Testis (tissue), 3 donors: Measurements from ENCODE around the gene GNAS. TPM values are rescaled to one million over a fixed set of nuclear protein-coding genes. Genes with fewer than 3 reads are reported as not detected.

ENCODE experiments used
- DNase-seq: peaks from one replicate; pipeline ENCODE4 v3.0.0-alpha.2; 2019
- H3K27ac ChIP-seq, 2 donors: fragments of 200-600 bp; sonication (generic); one replicate each; pipeline ENCODE4 v1.5.1; 2019
- H3K27me3 ChIP-seq: fragments of 200-600 bp; sonication (generic); one replicate; pipeline ENCODE4 v1.5.1; 2019
- H3K36me3 ChIP-seq: fragments of 200-600 bp; sonication (generic); one replicate; pipeline ENCODE4 v1.5.1; 2017; ENCODE audit warnings: low read depth; ENCODE audit errors: missing control alignments
- H3K4me1 ChIP-seq: fragments of 200-600 bp; sonication (generic); one replicate; pipeline ENCODE4 v1.5.1; 2019
- H3K4me3 ChIP-seq, 2 donors: fragments of 200-600 bp; sonication (generic); one replicate each; pipeline ENCODE4 v1.5.1; 2017 to 2019
- H3K9me3 ChIP-seq: fragments of 200-600 bp; sonication (generic); one replicate; pipeline ENCODE4 v1.5.1; 2017
- POLR2A ChIP-seq: fragments of 450-650 bp; IDR thresholded peaks from one replicate; pipeline ENCODE4 v1.6.1; 2017; ENCODE audit warnings: antibody characterized with exemption, mild to moderate bottlenecking, moderate library complexity
- WGBS, 2 donors: methylation state at CpG; one replicate each; pipeline ENCODE4 v1.1.5; 2018; 5-methylcytosine and 5-hydroxymethylcytosine counted together
- intact Hi-C: fragments of 100-400 bp; cut with DNase I; formaldehyde crosslinking; loops from one replicate; pipeline ENCODE4 v1.15.1; 2023; ENCODE audit warnings: low total_unique reads
- polyA plus RNA-seq: library from polyadenylated mRNA; stranded (reverse); fragments of 350-450 nt; fragmentation: Illumina TruSeq; extraction: RNeasy Lipid Tissue Mini Kit (QIAGEN cat#74804); gene quantifications from one replicate; pipeline ENCODE4 v1.2.3, GENCODE V29; 2014; ENCODE audit warnings: low read depth, low replicate concordance; ENCODE audit not compliant: insufficient read depth
- total RNA-seq, 2 donors: library from RNA; depleted of rRNA; stranded (reverse); fragments of >200 nt; gene quantifications; one replicate each; pipeline ENCODE4 v1.2.3, GENCODE V29; 2016
- TF ChIP-seq, protein P1 (sequence below), 3 experiments: fragments of 450-650 bp in 2 of 3; fragments of 200-600 bp in 1 of 3; sonication (generic) in 1 of 3; IDR thresholded peaks; one replicate each; pipeline ENCODE4 v1.5.1; 2016 to 2019; ENCODE audit warnings: antibody characterized with exemption in 3 of 3, mild to moderate bottlenecking in 2 of 3, moderate library complexity in 1 of 3

GNAS gene
- total and polyA plus RNA-seq, 3 donors from 2014 or later = 716 to 885 (median 880) TPM

DNA sequence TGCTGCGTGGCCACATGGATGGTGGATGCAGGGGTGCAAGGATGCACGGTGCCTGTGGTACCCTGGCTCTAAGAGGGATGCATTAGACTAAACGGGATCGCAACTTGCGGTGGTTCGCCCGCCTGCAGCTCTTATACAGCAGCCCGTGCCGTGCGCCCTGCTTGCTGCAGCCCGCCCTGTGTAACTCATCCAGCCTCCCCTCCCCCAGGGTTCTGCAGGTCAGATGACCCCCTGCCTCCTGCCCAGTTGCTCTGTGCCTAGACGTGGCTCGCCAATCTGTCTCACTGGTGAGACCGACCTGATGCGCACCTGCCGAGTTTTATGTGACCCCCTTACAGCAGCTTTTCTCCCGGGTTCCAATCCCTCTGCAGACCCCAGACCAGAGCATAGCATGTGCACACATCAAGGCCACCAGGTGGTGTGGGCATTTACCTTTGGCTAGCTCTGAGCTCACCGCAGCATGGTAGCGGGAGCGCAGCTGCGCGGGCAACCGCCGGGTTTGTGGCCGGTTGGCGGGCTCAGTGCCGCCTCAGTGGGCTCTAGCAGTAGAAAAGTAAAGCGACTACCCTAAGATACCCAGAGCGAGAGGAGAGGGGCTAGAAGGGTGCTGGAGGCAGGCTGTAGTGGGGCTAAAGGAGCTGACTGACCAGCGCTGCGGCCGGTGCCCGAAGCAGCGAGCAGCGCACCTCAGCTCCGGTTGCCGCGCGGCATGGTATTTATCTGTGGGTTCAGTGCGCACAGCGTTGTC is 1.1 kb upstream of the GNAS start:
- no peaks in the 10 kb centered on the region for H3K27me3 ChIP-seq
- WGBS, 2 donors = 41 to 51% methylated on average over 27 to 41 of the region's 41 CpGs
- no peaks in the 10 kb centered on the region for H3K9me3 ChIP-seq
- peaks cover 4% of the 10 kb centered on the region for H3K4me1 ChIP-seq
- no peak overlapping the region for H3K27ac ChIP-seq
- no peak for DNase-seq
- H3K36me3 ChIP-seq = no peaks in the 10 kb centered on the region
- intact Hi-C loops = no loop called here
- H3K4me3 ChIP-seq = peak overlapping the region; percentile 44 to 62
- TF ChIP-seq, protein P1, sequence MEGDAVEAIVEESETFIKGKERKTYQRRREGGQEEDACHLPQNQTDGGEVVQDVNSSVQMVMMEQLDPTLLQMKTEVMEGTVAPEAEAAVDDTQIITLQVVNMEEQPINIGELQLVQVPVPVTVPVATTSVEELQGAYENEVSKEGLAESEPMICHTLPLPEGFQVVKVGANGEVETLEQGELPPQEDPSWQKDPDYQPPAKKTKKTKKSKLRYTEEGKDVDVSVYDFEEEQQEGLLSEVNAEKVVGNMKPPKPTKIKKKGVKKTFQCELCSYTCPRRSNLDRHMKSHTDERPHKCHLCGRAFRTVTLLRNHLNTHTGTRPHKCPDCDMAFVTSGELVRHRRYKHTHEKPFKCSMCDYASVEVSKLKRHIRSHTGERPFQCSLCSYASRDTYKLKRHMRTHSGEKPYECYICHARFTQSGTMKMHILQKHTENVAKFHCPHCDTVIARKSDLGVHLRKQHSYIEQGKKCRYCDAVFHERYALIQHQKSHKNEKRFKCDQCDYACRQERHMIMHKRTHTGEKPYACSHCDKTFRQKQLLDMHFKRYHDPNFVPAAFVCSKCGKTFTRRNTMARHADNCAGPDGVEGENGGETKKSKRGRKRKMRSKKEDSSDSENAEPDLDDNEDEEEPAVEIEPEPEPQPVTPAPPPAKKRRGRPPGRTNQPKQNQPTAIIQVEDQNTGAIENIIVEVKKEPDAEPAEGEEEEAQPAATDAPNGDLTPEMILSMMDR (IDR thresholded peaks at IDR 0.05) = no peak
- TF ChIP-seq POLR2A = no peak

DNA sequence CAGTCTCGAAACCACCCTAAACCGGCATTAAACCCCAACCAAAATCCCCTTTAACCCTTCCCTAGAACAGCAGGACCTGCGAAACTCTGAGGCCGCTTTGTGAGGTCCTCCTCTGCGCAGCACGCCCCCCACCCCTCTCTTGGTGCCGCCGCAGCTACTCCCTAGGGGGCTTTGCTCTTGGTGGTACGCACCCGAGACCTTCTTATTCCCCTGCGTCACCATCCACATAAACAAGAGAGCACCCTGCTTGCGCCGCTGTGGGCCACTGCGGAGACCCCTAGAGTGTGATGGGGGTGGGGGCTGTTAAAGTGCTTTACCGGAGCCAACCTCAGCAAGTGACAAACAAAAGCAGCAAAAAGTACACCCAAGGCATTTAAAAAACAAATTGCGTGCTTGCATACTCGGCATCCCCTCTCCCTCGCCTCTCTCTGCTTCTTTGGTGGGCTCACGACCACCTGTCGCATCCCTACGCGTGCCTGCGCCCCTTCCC is 502 bp upstream of the GNAS start:
- WGBS, 2 donors = 20 to 47% methylated on average over 23 of the region's 23 CpGs
- intact Hi-C loops = no loop called here
- Histone ChIP-seq H3K4me3 (peak overlapping the region in 1 of 2 donors; percentile 62), H3K27ac (no peak overlapping the region), H3K4me1 (peaks cover 4% of the 10 kb centered on the region), H3K27me3 (no peaks in the 10 kb centered on the region), H3K9me3 (no peaks in the 10 kb centered on the region), H3K36me3 (no peaks in the 10 kb centered on the region)
- DNase-seq = no peak
- no peak for TF ChIP-seq POLR2A
- TF ChIP-seq, protein P1 (IDR thresholded peaks at IDR 0.05) = no peak

DNA sequence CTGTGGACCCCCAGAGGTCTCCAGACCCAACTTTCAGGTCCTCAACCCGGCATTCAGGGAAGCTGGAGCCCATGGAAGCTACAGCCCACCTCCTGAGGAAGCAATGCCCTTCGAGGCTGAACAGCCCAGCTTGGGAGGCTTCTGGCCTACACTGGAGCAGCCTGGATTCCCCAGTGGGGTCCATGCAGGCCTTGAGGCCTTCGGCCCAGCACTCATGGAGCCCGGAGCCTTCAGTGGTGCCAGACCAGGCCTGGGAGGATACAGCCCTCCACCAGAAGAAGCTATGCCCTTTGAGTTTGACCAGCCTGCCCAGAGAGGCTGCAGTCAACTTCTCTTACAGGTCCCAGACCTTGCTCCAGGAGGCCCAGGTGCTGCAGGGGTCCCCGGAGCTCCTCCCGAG is 950 bp downstream of the GNAS start:
- Histone ChIP-seq H3K27me3 (no peaks in the 10 kb centered on the region), H3K36me3 (no peaks in the 10 kb centered on the region), H3K4me1 (peaks cover 4% of the 10 kb centered on the region), H3K9me3 (no peaks in the 10 kb centered on the region), H3K4me3 (no peak overlapping the region), H3K27ac (no peak overlapping the region)
- DNase-seq = no peak
- intact Hi-C loops = no loop called here
- WGBS, 2 donors = 45 to 73% methylated on average over 2 to 6 of the region's 6 CpGs
- no peak for TF ChIP-seq POLR2A

DNA sequence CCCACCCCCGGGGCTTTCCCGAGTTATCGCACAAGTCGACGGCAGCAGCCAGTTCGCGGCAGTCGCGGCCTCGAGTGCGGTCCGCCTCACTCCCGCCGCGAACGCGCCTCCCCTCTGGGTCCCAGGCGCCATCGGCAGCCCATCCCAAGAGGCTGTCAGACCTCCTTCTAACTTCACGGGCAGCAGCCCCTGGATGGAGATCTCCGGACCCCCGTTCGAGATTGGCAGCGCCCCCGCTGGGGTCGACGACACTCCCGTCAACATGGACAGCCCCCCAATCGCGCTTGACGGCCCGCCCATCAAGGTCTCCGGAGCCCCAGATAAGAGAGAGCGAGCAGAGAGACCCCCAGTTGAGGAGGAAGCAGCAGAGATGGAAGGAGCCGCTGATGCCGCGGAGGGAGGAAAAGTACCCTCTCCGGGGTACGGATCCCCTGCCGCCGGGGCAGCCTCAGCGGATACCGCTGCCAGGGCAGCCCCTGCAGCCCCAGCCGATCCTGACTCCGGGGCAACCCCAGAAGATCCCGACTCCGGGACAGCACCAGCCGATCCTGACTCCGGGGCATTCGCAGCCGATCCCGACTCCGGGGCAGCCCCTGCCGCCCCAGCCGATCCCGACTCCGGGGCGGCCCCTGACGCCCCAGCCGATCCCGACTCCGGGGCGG is 1.6 kb downstream of the GNAS start:
- no peak for DNase-seq
- Histone ChIP-seq H3K27me3 (no peaks in the 10 kb centered on the region), H3K27ac (no peak overlapping the region)

DNA sequence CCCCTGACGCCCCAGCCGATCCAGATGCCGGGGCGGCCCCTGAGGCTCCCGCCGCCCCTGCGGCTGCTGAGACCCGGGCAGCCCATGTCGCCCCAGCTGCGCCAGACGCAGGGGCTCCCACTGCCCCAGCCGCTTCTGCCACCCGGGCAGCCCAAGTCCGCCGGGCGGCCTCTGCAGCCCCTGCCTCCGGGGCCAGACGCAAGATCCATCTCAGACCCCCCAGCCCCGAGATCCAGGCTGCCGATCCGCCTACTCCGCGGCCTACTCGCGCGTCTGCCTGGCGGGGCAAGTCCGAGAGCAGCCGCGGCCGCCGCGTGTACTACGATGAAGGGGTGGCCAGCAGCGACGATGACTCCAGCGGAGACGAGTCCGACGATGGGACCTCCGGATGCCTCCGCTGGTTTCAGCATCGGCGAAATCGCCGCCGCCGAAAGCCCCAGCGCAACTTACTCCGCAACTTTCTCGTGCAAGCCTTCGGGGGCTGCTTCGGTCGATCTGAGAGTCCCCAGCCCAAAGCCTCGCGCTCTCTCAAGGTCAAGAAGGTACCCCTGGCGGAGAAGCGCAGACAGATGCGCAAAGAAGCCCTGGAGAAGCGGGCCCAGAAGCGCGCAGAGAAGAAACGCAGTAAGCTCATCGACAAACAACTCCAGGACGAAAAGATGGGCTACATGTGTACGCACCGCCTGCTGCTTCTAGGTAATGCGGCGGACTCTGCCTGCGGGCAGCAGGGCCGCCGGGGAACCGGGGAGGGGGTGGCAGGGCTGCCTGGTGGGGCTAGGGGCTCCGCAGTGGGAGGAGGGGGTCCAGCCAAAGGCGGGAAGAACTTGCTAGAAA is 2.3 kb downstream of the GNAS start:
- WGBS, 2 donors = 23 to 56% methylated on average over 19 to 71 of the region's 75 CpGs
- no peaks in the 10 kb centered on the region for H3K27me3 ChIP-seq

More for the DNA sequence above, 1.6 kb downstream of the GNAS start:
- Histone ChIP-seq H3K4me1 (peaks cover 4% of the 10 kb centered on the region), H3K9me3 (no peaks in the 10 kb centered on the region), H3K4me3 (peak overlapping the region in 1 of 2 donors; percentile 14), H3K36me3 (no peaks in the 10 kb centered on the region)
- intact Hi-C loops = no loop called here
- WGBS, 2 donors = 48 to 52% methylated on average over 20 to 62 of the region's 63 CpGs
- no peak for TF ChIP-seq POLR2A

More for the DNA sequence above, 2.3 kb downstream of the GNAS start:
- Histone ChIP-seq H3K36me3 (no peaks in the 10 kb centered on the region), H3K4me1 (peaks cover 4% of the 10 kb centered on the region), H3K9me3 (no peaks in the 10 kb centered on the region), H3K4me3 (peak overlapping the region in 1 of 2 donors; percentile 14), H3K27ac (no peak overlapping the region)
- no peak for TF ChIP-seq POLR2A
- TF ChIP-seq, protein P1 (IDR thresholded peaks at IDR 0.05) = no peak
- DNase-seq = no peak
- intact Hi-C loops = no loop called here
